GM18861 (cell line): ENCODE data around the gene CTSZ.
"Not testable (repeated sequence)": the region's sequence is repeated elsewhere in the genome, so short reads cannot be mapped to it uniquely, and the experiment has no call there.

Experiments used
- ATAC-seq: cut with Tn5 transposase; IDR thresholded peaks from one replicate; pipeline ENCODE4 v1.9.1; 2021; ENCODE audit not compliant: unreplicated experiment

The CTSZ gene

GRCh38 chr20:58950603-58951002 lies 56.5 kb downstream of the CTSZ start:
- ATAC-seq, result no peak

- ATAC-seq, result not testable (repeated sequence)
Measured at GRCh38 chr20:58947797-58948388, 59.2 kb downstream of the CTSZ start.

- ATAC-seq, result no peak
Measured at GRCh38 chr20:58945965-58946631, 61.0 kb downstream of the CTSZ start.
